MG63 (cell line): Measurements from ENCODE around the gene ZKSCAN4. TPM values are rescaled to one million over a fixed set of nuclear protein-coding genes. Genes with fewer than 3 reads are reported as not detected.

Source experiments
- total RNA-seq: library from RNA; depleted of rRNA; stranded (reverse); fragments of >200 nt; shearing (Covaris generic); gene quantifications from 2 replicates; pipeline ENCODE4 v1.2.3, GENCODE V29; 2014; ENCODE audit warnings: low replicate concordance; rRNA removed

Gene ZKSCAN4
- total RNA-seq, 1 experiment from 2014 or later: 2.6 TPM

Other genes starting within 250 kb of the ZKSCAN4 start
- 0.49 TPM in 1 of 2 replicates, not detected in the other for gene ZNF165, start 171.7 kb downstream of the ZKSCAN4 start, total RNA-seq
- gene ZSCAN16, start 127.7 kb downstream of the ZKSCAN4 start, total RNA-seq: 1.3 and 1.7 TPM in 2 replicates
- gene ZKSCAN8, start 110.4 kb downstream of the ZKSCAN4 start, total RNA-seq: 3.2 and 6.0 TPM in 2 replicates
- gene ZSCAN9, start 27.0 kb downstream of the ZKSCAN4 start, total RNA-seq: 3.1 and 6.8 TPM in 2 replicates
- not detected in 2 replicates for gene NKAPL, start 7.0 kb upstream of the ZKSCAN4 start, total RNA-seq
- 9.2 and 20.0 TPM in 2 replicates for gene ZSCAN26, start 14.9 kb upstream of the ZKSCAN4 start, total RNA-seq
- 4.6 and 9.3 TPM in 2 replicates for gene PGBD1, start 29.3 kb upstream of the ZKSCAN4 start, total RNA-seq
- gene ZSCAN31, start 83.9 kb upstream of the ZKSCAN4 start, total RNA-seq: 26.2 and 34.9 TPM in 2 replicates
- gene ZKSCAN3, start 97.7 kb upstream of the ZKSCAN4 start, total RNA-seq: 0.39 and 1.5 TPM in 2 replicates
- 0.64 and 0.95 TPM in 2 replicates for gene ZSCAN12, start 147.5 kb upstream of the ZKSCAN4 start, total RNA-seq
- gene ZSCAN23, start 191.2 kb upstream of the ZKSCAN4 start, total RNA-seq: 0.59 and 2.0 TPM in 2 replicates